GM21360 (cell line): ENCODE data around the gene ZNF135.

ENCODE experiments used
- ATAC-seq: cut with Tn5 transposase; IDR thresholded peaks from one replicate; pipeline ENCODE4 v1.9.1; 2021; ENCODE audit warnings: mild to moderate bottlenecking, moderate library complexity; ENCODE audit not compliant: unreplicated experiment

Gene ZNF135

GRCh38 chr19:58045411-58046050 lies 13.6 kb upstream of the ZNF135 start:
- ATAC-seq = no peak

- ATAC-seq = no peak
These were observed 12.2 kb upstream of the ZNF135 start for GRCh38 chr19:58046856-58047255.

- ATAC-seq = no peak
These were observed 11.4 kb upstream of the ZNF135 start for GRCh38 chr19:58047672-58048071.

GRCh38 chr19:58052256-58052655 lies 6.8 kb upstream of the ZNF135 start:
- ATAC-seq = no peak

GRCh38 chr19:58053480-58054156 lies 5.5 kb upstream of the ZNF135 start:
- no peak for ATAC-seq

GRCh38 chr19:58054901-58055874 lies 3.9 kb upstream of the ZNF135 start:
- ATAC-seq = no peak

GRCh38 chr19:58056261-58056660 lies 2.8 kb upstream of the ZNF135 start:
- no peak for ATAC-seq

GRCh38 chr19:58056861-58057260 lies 2.2 kb upstream of the ZNF135 start:
- ATAC-seq = no peak

GRCh38 chr19:58058467-58058866 lies 615 bp upstream of the ZNF135 start:
- no peak for ATAC-seq

- ATAC-seq = no peak
These were observed 593 bp downstream of the ZNF135 start for GRCh38 chr19:58059671-58060078.

- no peak for ATAC-seq
These were observed 1.1 kb downstream of the ZNF135 start for GRCh38 chr19:58060231-58060630.

GRCh38 chr19:58063712-58064111 lies 4.6 kb downstream of the ZNF135 start:
- ATAC-seq = no peak

- ATAC-seq = no peak
These were observed 8.3 kb downstream of the ZNF135 start for GRCh38 chr19:58067240-58067912.

- no peak for ATAC-seq
These were observed 20.7 kb downstream of the ZNF135 start for GRCh38 chr19:58079792-58080191.

- ATAC-seq = no peak
These were observed 23.9 kb downstream of the ZNF135 start for GRCh38 chr19:58083021-58083420.

GRCh38 chr19:58084596-58085347 lies 25.7 kb downstream of the ZNF135 start:
- no peak for ATAC-seq

GRCh38 chr19:58085348-58085875 lies 26.3 kb downstream of the ZNF135 start:
- no peak for ATAC-seq

GRCh38 chr19:58086825-58087710 lies 28.0 kb downstream of the ZNF135 start:
- no peak for ATAC-seq

GRCh38 chr19:58088521-58089052 lies 29.5 kb downstream of the ZNF135 start:
- ATAC-seq = no peak
